GM23248 (cell line): Measurements from ENCODE around the gene SHROOM2. TPM values are rescaled to one million over a fixed set of nuclear protein-coding genes. Genes with fewer than 3 reads are reported as not detected.

Experiments
- DNase-seq: peaks from one replicate; pipeline ENCODE4 v3.0.0-alpha.2; 2015
- H2AFZ ChIP-seq: fragments of 200-600 bp; sonication (generic); 2 replicates; pipeline ENCODE4 v1.6.1; 2016; ENCODE audit warnings: antibody characterized with exemption
- H3F3A ChIP-seq: fragments of 200-600 bp; sonication (generic); 2 replicates; pipeline ENCODE4 v1.6.1; 2016; ENCODE audit warnings: mild to moderate bottlenecking, antibody characterized with exemption, mixed run types; ENCODE audit not compliant: insufficient read depth
- H3K27ac ChIP-seq: fragments of 200-600 bp; sonication (generic); 2 replicates; pipeline ENCODE4 v1.5.1; 2016; ENCODE audit warnings: mild to moderate bottlenecking
- H3K27me3 ChIP-seq: fragments of 200-600 bp; sonication (generic); replicated peaks from 2 replicates; pipeline ENCODE4 v1.6.1; 2016; ENCODE audit warnings: mild to moderate bottlenecking; ENCODE audit not compliant: insufficient read depth
- H3K36me3 ChIP-seq: fragments of 200-600 bp; sonication (generic); 2 replicates; pipeline ENCODE4 v1.6.1; 2016; ENCODE audit warnings: low read depth, mild to moderate bottlenecking
- H3K4me1 ChIP-seq: fragments of 200-600 bp; sonication (generic); 2 replicates; pipeline ENCODE4 v1.6.1; 2016; ENCODE audit warnings: mild to moderate bottlenecking; ENCODE audit not compliant: insufficient read depth
- H3K4me2 ChIP-seq: fragments of 200-600 bp; sonication (generic); one replicate; pipeline ENCODE4 v1.6.1; 2016; ENCODE audit warnings: mild to moderate bottlenecking; ENCODE audit not compliant: unreplicated experiment
- H3K4me3 ChIP-seq: fragments of 200-600 bp; sonication (generic); 2 replicates; pipeline ENCODE4 v1.5.1; 2016; ENCODE audit warnings: mild to moderate bottlenecking
- H3K79me2 ChIP-seq: fragments of 200-600 bp; sonication (generic); 2 replicates; pipeline ENCODE4 v1.6.1; 2016; ENCODE audit warnings: mild to moderate bottlenecking; ENCODE audit not compliant: insufficient read depth
- H3K9ac ChIP-seq: fragments of 200-600 bp; sonication (generic); 2 replicates; pipeline ENCODE4 v1.6.1; 2016; ENCODE audit warnings: mild to moderate bottlenecking
- H3K9me2 ChIP-seq: fragments of 200-600 bp; sonication (generic); 2 replicates; pipeline ENCODE4 v1.6.1; 2016; ENCODE audit warnings: mixed run types, mild to moderate bottlenecking, moderate library complexity; ENCODE audit not compliant: insufficient read depth
- H3K9me3 ChIP-seq: fragments of 200-600 bp; sonication (generic); one replicate; pipeline ENCODE4 v1.6.1; 2017; ENCODE audit warnings: low read depth
- H4K20me1 ChIP-seq: fragments of 200-600 bp; sonication (generic); 2 replicates; pipeline ENCODE4 v1.6.0; 2016; ENCODE audit not compliant: insufficient read depth
- EZH2 ChIP-seq: fragments of 200-600 bp; sonication (generic); IDR thresholded peaks from 2 replicates; pipeline ENCODE4 v1.6.1; 2018; ENCODE audit warnings: antibody characterized with exemption, mild to moderate bottlenecking; ENCODE audit not compliant: insufficient read depth, poor library complexity, severe bottlenecking
- EZH2phosphoT487 ChIP-seq: fragments of 200-600 bp; sonication (generic); IDR thresholded peaks from 2 replicates; pipeline ENCODE4 v1.6.1; 2018; ENCODE audit warnings: antibody characterized with exemption, moderate library complexity, mild to moderate bottlenecking, low read depth; ENCODE audit not compliant: insufficient read depth
- WGBS, 2 experiments: methylation state at CpG; one replicate each; pipeline ENCODE4 v1.1.6; 2015 to 2017; ENCODE audit warnings: low lambda C conversion rate in 2 of 2, low coverage in 1 of 2; ENCODE audit errors: missing lambda C conversion rate in 2 of 2; 5-methylcytosine and 5-hydroxymethylcytosine counted together
- in situ Hi-C: fragments of 300-500 bp; cut with MboI; formaldehyde crosslinking; loops from 2 replicates; pipeline ENCODE4 v1.15.0; 2020
- polyA plus RNA-seq: library from polyadenylated mRNA; unstranded; fragments of >200 nt; fragmentation: Nextera tagmentation; extraction: Ambion mirVana; gene quantifications from 2 replicates; pipeline ENCODE4 v1.2.1, GENCODE V29; 2016
- total RNA-seq: library from RNA; depleted of rRNA; stranded (reverse); fragments of >200 nt; shearing (Covaris generic); gene quantifications from 2 replicates; pipeline ENCODE4 v1.2.3, GENCODE V29; 2014

Gene SHROOM2
- total and polyA plus RNA-seq, 2 experiments from 2014 or later: 0.22 to 0.63 TPM

DNA sequence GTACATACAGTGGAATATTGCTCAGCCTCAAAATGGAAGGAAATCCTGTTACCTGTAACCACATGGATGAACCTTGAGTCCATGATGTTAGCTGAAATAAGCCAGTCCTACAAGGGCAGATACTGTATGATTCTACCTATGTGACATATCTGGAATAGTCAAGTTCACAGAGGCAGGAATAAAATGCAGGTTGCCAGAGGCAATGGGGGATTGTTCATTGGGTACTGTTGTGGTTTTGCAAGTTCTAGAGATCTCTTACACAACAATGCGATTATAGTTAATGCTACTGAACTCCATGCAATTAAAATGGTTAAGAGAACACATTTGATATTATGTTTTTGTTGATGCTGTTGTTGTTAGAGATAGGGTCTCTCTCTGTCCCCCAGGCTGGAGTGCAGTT is 74.6 kb downstream of the SHROOM2 start:
- H3K36me3 ChIP-seq: no peaks in the 10 kb centered on the region
- H3K9ac ChIP-seq: no peak overlapping the region
- H3K4me2 ChIP-seq: no peak overlapping the region
- no peaks in the 10 kb centered on the region for H3K27me3 ChIP-seq
- no peaks in the 10 kb centered on the region for H3K9me2 ChIP-seq
- no peaks in the 10 kb centered on the region for H4K20me1 ChIP-seq
- in situ Hi-C loops: no loop called here
- DNase-seq: no peak
- 78 to 83% methylated on average over 1 of the region's 1 CpG for WGBS, 2 experiments
- no peak overlapping the region for H2AFZ ChIP-seq
- TF ChIP-seq EZH2phosphoT487 (no peak), EZH2 (no peak)
- no peak overlapping the region for H3K27ac ChIP-seq
- no peaks in the 10 kb centered on the region for H3K9me3 ChIP-seq
- H3K4me3 ChIP-seq: no peak overlapping the region
- H3K4me1 ChIP-seq: peaks cover 7% of the 10 kb centered on the region; the same call in 1 of the 2 replicates
- H3F3A ChIP-seq: no peaks in the 10 kb centered on the region
- no peaks in the 10 kb centered on the region for H3K79me2 ChIP-seq

DNA sequence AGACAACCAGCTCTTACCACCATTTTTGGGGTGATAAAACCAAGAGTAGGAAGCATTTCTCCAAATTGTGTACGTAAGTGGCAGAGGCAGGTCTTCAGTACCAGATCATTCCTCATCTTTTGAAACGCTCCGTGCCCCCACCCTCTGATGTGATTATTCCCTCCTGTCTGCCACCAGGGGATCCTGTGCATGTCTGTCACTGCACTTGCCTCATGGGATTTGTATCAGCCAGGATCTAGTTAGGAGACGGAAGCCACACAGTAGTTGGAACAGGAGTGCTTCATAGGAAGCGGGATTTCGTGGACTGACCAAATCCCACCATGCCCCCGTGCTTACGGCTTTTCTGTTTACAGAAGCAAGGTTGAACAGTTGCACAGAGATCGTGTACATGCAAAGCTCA is 75.5 kb downstream of the SHROOM2 start:
- Histone ChIP-seq H3K9me3 (no peaks in the 10 kb centered on the region), H3K27me3 (no peaks in the 10 kb centered on the region), H3K27ac (no peak overlapping the region), H3K4me2 (no peak overlapping the region), H4K20me1 (no peaks in the 10 kb centered on the region), H3K79me2 (no peaks in the 10 kb centered on the region), H3K9ac (no peak overlapping the region), H3K4me3 (no peak overlapping the region), H3F3A (no peaks in the 10 kb centered on the region), H3K36me3 (no peaks in the 10 kb centered on the region), H3K4me1 (peaks cover 7% of the 10 kb centered on the region; the same call in 1 of the 2 replicates), H2AFZ (no peak overlapping the region), H3K9me2 (no peaks in the 10 kb centered on the region)
- no peak for DNase-seq
- in situ Hi-C loops: no loop called here
- TF ChIP-seq EZH2phosphoT487: no peak
- TF ChIP-seq EZH2: no peak
- WGBS, 2 experiments: 78 to 85% methylated on average over 9 of the region's 9 CpGs

- H3K9ac ChIP-seq: no peak overlapping the region
- in situ Hi-C loops: no loop called here
- no peaks in the 10 kb centered on the region for H3F3A ChIP-seq
- H3K4me3 ChIP-seq: no peak overlapping the region
- no peaks in the 10 kb centered on the region for H3K9me2 ChIP-seq
- H3K4me2 ChIP-seq: no peak overlapping the region
- no peak for DNase-seq
- TF ChIP-seq EZH2 (no peak), EZH2phosphoT487 (no peak)
- no peak overlapping the region for H2AFZ ChIP-seq
- WGBS, 2 experiments: 71 to 84% methylated on average over 11 of the region's 11 CpGs
- no peak overlapping the region for H3K27ac ChIP-seq
- no peaks in the 10 kb centered on the region for H3K79me2 ChIP-seq
- H4K20me1 ChIP-seq: no peaks in the 10 kb centered on the region
- H3K27me3 ChIP-seq: no peaks in the 10 kb centered on the region
- H3K9me3 ChIP-seq: no peaks in the 10 kb centered on the region
- H3K4me1 ChIP-seq: peaks cover 9% of the 10 kb centered on the region
- no peaks in the 10 kb centered on the region for H3K36me3 ChIP-seq
Observed at GRCh38 chrX:9862525-9862924, 76.3 kb downstream of the SHROOM2 start.

- 74 to 80% methylated on average over 4 to 7 of the region's 7 CpGs for WGBS, 2 experiments
- Histone ChIP-seq H3F3A (no peaks in the 10 kb centered on the region), H3K4me2 (no peak overlapping the region), H3K36me3 (no peaks in the 10 kb centered on the region), H3K27ac (no peak overlapping the region), H4K20me1 (no peaks in the 10 kb centered on the region), H3K9ac (no peak overlapping the region), H3K4me3 (no peak overlapping the region), H3K79me2 (no peaks in the 10 kb centered on the region), H3K4me1 (peaks cover 12% of the 10 kb centered on the region), H3K9me2 (no peaks in the 10 kb centered on the region), H3K27me3 (no peaks in the 10 kb centered on the region), H2AFZ (no peak overlapping the region), H3K9me3 (no peaks in the 10 kb centered on the region)
- in situ Hi-C loops: no loop called here
- no peak for DNase-seq
- no peak for TF ChIP-seq EZH2
- TF ChIP-seq EZH2phosphoT487: no peak
Observed at GRCh38 chrX:9862953-9863352, 76.7 kb downstream of the SHROOM2 start.

DNA sequence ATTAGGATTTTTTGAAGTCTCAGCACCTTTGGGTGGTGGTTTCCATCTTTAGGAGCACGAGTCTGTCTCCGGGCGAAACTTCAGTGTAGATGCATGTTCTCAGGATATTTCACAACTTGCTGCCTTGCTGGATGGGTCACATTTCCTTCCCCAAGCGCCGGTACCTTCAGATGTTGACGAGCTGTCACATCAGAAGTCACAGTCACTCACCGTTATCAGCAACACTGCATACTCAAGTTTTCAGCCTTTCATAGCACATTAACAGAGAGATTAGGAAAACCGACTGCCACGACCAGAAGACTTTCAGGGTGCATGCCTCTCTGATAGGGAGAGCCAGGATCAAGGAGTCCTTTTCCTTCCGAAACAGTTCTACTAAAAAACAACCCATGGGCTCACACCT is 77.8 kb downstream of the SHROOM2 start:
- Histone ChIP-seq H3K4me2 (no peak overlapping the region), H3K4me3 (no peak overlapping the region), H3K27me3 (no peaks in the 10 kb centered on the region), H3K4me1 (peaks cover 12% of the 10 kb centered on the region), H3K9me3 (no peaks in the 10 kb centered on the region), H3K27ac (no peak overlapping the region), H4K20me1 (no peaks in the 10 kb centered on the region), H3F3A (no peaks in the 10 kb centered on the region), H3K79me2 (no peaks in the 10 kb centered on the region), H3K9ac (no peak overlapping the region), H3K36me3 (no peaks in the 10 kb centered on the region), H2AFZ (no peak overlapping the region), H3K9me2 (no peaks in the 10 kb centered on the region)
- in situ Hi-C loops: no loop called here
- no peak for DNase-seq
- 78 to 79% methylated on average over 5 to 10 of the region's 10 CpGs for WGBS, 2 experiments
- no peak for TF ChIP-seq EZH2phosphoT487
- TF ChIP-seq EZH2: no peak
